GM12878 (cell line): Measurements from ENCODE around the gene NCAM1. TPM values are rescaled to one million over a fixed set of nuclear protein-coding genes. Genes with fewer than 3 reads are reported as not detected.

Experiments used
- ATAC-seq: fragments of 200-7000 bp; cut with Tn5 transposase; 3 replicates; pipeline ENCODE4 v1.9.1; 2020; ENCODE audit warnings: mild to moderate bottlenecking, moderate library complexity
- BruUV-seq: library from RNA; stranded (reverse); fragments of 400-500 nt; replicated peaks from 2 replicates; lab custom pipeline; 2021; lab: Mats Ljungman, UMichigan
- CTCF ChIA-PET: fragments of 300-600 bp; sonication (Branson Sonifier 250); formaldehyde crosslinking; extraction: SDS; loops from one replicate; lab custom pipeline; 2021; ENCODE audit warnings: inconsistent platforms; lab: Yijun Ruan, JAX
- POLR2A ChIA-PET: fragments of 350-600 bp; formaldehyde crosslinking; extraction: SDS; loops from one replicate; lab custom pipeline; 2021; ENCODE audit warnings: inconsistent platforms; lab: Charles Lee
- RAD21 ChIA-PET: fragments of 300-600 bp; sonication (Branson Sonifier 250); formaldehyde crosslinking; loops from one replicate; lab custom pipeline; 2023; ENCODE audit warnings: antibody characterized with exemption; ENCODE audit not compliant: unreplicated experiment; lab: Charles Lee
- SMC1A ChIA-PET: fragments of 300-600 bp; sonication (Branson Sonifier 250); formaldehyde crosslinking; loops from one replicate; lab custom pipeline; 2023; ENCODE audit not compliant: unreplicated experiment, uncharacterized antibody; lab: Charles Lee
- DNase-seq: peaks from one replicate; pipeline ENCODE4 v3.0.0-alpha.2; 2011; ENCODE audit warnings: low read depth, low spot score
- FAIRE-seq: peaks from 3 replicates; lab custom pipeline; 2011; peaks lifted over from hg19 to GRCh38; lab: Jason Lieb, UNC
- H2AFZ ChIP-seq: 2 replicates; pipeline ENCODE4 v1.6.0; 2011; ENCODE audit warnings: low read depth, low read length, control low read depth; ENCODE audit not compliant: control insufficient read depth
- H3K27ac ChIP-seq: 2 replicates; pipeline ENCODE4 v1.5.1; 2011; ENCODE audit warnings: control low read depth; ENCODE audit not compliant: control insufficient read depth, insufficient read depth
- H3K27me3 ChIP-seq, 2 experiments: replicated peaks in 1 of 2; 2 replicates each; pipeline versions ENCODE4 v1.6.0 to v1.6.1; 2011; ENCODE audit warnings: low read length in 1 of 2; ENCODE audit not compliant: control insufficient read depth in 2 of 2, insufficient read depth in 2 of 2
- H3K36me3 ChIP-seq, 2 experiments: 2 replicates each; pipeline ENCODE4 v1.5.1; 2011; ENCODE audit warnings: low read length in 1 of 2; ENCODE audit not compliant: control insufficient read depth in 2 of 2, insufficient read depth in 2 of 2
- H3K4me1 ChIP-seq: 2 replicates; pipeline ENCODE4 v1.6.1; 2011; ENCODE audit warnings: mild to moderate bottlenecking, low read length, moderate library complexity, mixed read lengths; ENCODE audit not compliant: control insufficient read depth, insufficient read depth
- H3K4me2 ChIP-seq: 2 replicates; pipeline ENCODE4 v1.6.0; 2011; ENCODE audit warnings: control low read depth; ENCODE audit not compliant: control insufficient read depth, insufficient read depth
- H3K4me3 ChIP-seq: fragments of 200-600 bp; sonication (generic); 2 replicates; pipeline ENCODE4 v1.5.1; 2016
- H3K79me2 ChIP-seq: 2 replicates; pipeline ENCODE4 v1.6.0; 2011; ENCODE audit warnings: low read length; ENCODE audit not compliant: control insufficient read depth, insufficient read depth
- H3K9ac ChIP-seq: 2 replicates; pipeline ENCODE4 v1.8.0; 2011; ENCODE audit warnings: low read length, control low read depth, mixed read lengths; ENCODE audit not compliant: control insufficient read depth, insufficient read depth
- H3K9me3 ChIP-seq: replicated peaks from 3 replicates; pipeline ENCODE4 v1.5.1; 2011; ENCODE audit warnings: mild to moderate bottlenecking, low read length; ENCODE audit not compliant: control insufficient read depth, insufficient read depth
- H4K20me1 ChIP-seq: 2 replicates; pipeline ENCODE4 v1.6.0; 2011; ENCODE audit not compliant: control insufficient read depth, insufficient read depth
- BMI1 ChIP-seq: fragments of 450-650 bp; IDR thresholded peaks from 2 replicates; pipeline ENCODE4 v1.6.1; 2016; ENCODE audit warnings: mild to moderate bottlenecking, moderate library complexity, borderline replicate concordance
- CHD4 ChIP-seq: fragments of 200-600 bp; sonication (generic); IDR thresholded peaks from 2 replicates; pipeline ENCODE4 v1.6.1; 2016; ENCODE audit warnings: mild to moderate bottlenecking
- CREM ChIP-seq: IDR thresholded peaks from 2 replicates; pipeline ENCODE4 v1.6.1; 2014; ENCODE audit warnings: antibody characterized with exemption, low read depth
- E2F4 ChIP-seq: IDR thresholded peaks from 2 replicates; pipeline ENCODE4 v1.6.1; 2012; ENCODE audit warnings: low read depth, low read length, improper control_type of control experiment
- E2F8 ChIP-seq: fragments of 450-650 bp; IDR thresholded peaks from 2 replicates; pipeline ENCODE4 v1.6.1; 2018; ENCODE audit warnings: mild to moderate bottlenecking, low read depth, moderate library complexity; ENCODE audit not compliant: partially characterized antibody
- ELK1 ChIP-seq: IDR thresholded peaks from 2 replicates; pipeline ENCODE4 v1.6.1; 2012; ENCODE audit warnings: low read depth, low read length, improper control_type of control experiment
- FOXM1 ChIP-seq: IDR thresholded peaks from 2 replicates; pipeline ENCODE4 v1.6.1; 2012; ENCODE audit warnings: low read depth, mild to moderate bottlenecking, inconsistent platforms, low read length, moderate library complexity
- HCFC1 ChIP-seq: fragments of 150-350 bp; IDR thresholded peaks from 2 replicates; pipeline ENCODE4 v1.6.1; 2014; ENCODE audit warnings: low read length
- HDAC6 ChIP-seq: fragments of 200-600 bp; sonication (generic); IDR thresholded peaks from one replicate; pipeline ENCODE4 v1.8.0; 2017; ENCODE audit warnings: antibody characterized with exemption; ENCODE audit not compliant: unreplicated experiment
- HSF1 ChIP-seq: fragments of 150-350 bp; IDR thresholded peaks from 2 replicates; pipeline ENCODE4 v1.6.1; 2014; ENCODE audit warnings: mild to moderate bottlenecking, low read depth, low read length
- MYC ChIP-seq: IDR thresholded peaks from 2 replicates; pipeline ENCODE4 v1.6.1; 2011; ENCODE audit warnings: mild to moderate bottlenecking, low read length, moderate library complexity, inconsistent platforms; ENCODE audit not compliant: insufficient read depth, insufficient replicate concordance, insufficient read length, severe bottlenecking
- NFYA ChIP-seq: IDR thresholded peaks from 2 replicates; pipeline ENCODE4 v1.6.1; 2011; ENCODE audit warnings: low read depth, mild to moderate bottlenecking, low read length, improper control_type of control experiment, borderline replicate concordance
- NR2C1 ChIP-seq: fragments of 450-650 bp; IDR thresholded peaks from 2 replicates; pipeline ENCODE4 v1.6.1; 2017; ENCODE audit warnings: antibody characterized with exemption, mild to moderate bottlenecking, moderate library complexity
- PKNOX1 ChIP-seq: fragments of 450-650 bp; IDR thresholded peaks from 2 replicates; pipeline ENCODE4 v1.6.1; 2016; ENCODE audit warnings: mild to moderate bottlenecking
- SIN3A ChIP-seq: IDR thresholded peaks from 2 replicates; pipeline ENCODE4 v1.6.1; 2012; ENCODE audit warnings: low read depth, low read length, improper control_type of control experiment
- STAT1 ChIP-seq: fragments of 450-650 bp; conservative IDR thresholded peaks from 2 replicates; pipeline ENCODE4 v1.6.1; 2014; ENCODE audit warnings: antibody characterized with exemption, mild to moderate bottlenecking
- TBL1XR1 ChIP-seq: IDR thresholded peaks from 2 replicates; pipeline ENCODE4 v1.6.1; 2012; ENCODE audit warnings: low read depth, low read length, improper control_type of control experiment
- WGBS: methylation state at CpG from one replicate; pipeline ENCODE4 v1.1.6; 2016; ENCODE audit warnings: low lambda C conversion rate; ENCODE audit not compliant: insufficient replicate concordance, insufficient coverage; ENCODE audit errors: missing lambda C conversion rate; 5-methylcytosine and 5-hydroxymethylcytosine counted together
- in situ Hi-C: fragments of 300-500 bp; cut with MboI; formaldehyde crosslinking; loops from 9 replicates; pipeline ENCODE4 v1.14.3; 2018; ENCODE audit warnings: mixed read lengths
- intact Hi-C: fragments of 100-400 bp; cut with micrococcal nuclease; formaldehyde crosslinking; loops from one replicate; pipeline ENCODE4 v1.14.2; 2022; ENCODE audit not compliant: unreplicated experiment
- polyA plus RNA-seq, 11 experiments: library from polyadenylated mRNA; depleted of rRNA in 4 of 11; unstranded in 6 of 11; stranded (reverse) in 5 of 11; fragments of >200 nt; fragmentation: Nextera tagmentation in 4 of 11; fragmentation: Illumina TruSeq in 1 of 11; extraction: Ambion mirVana in 4 of 11; extraction: Trizol in 1 of 11; gene quantifications; 1 replicate in 1 of 11; 2 replicates in 10 of 11; pipeline versions ENCODE4 v1.2.1 to v1.2.3, GENCODE V29; 2011 to 2016; ENCODE audit warnings: inconsistent platforms in 2 of 11, missing spikeins in 2 of 11, low read depth in 1 of 11
- total RNA-seq, 4 experiments: library from RNA; depleted of rRNA in 3 of 4; stranded (reverse); fragments of >200 nt in 3 of 4; fragmentation: Illumina TruSeq in 1 of 4; extraction: Trizol in 1 of 4; gene quantifications; 2 replicates each; pipeline versions ENCODE4 v1.2.1 to v1.2.3, GENCODE V29; 2013 to 2021

The NCAM1 gene
- total and polyA plus RNA-seq, 10 of the 15 experiments (the other 5 are each of a cell fraction or from before 2014, with no cell fraction given) = 0.10 to 0.23 (median 0.11) TPM; not detected in 7

- Histone ChIP-seq H3K9me3 (no peaks in the 10 kb centered on the region), H3K27ac (no peak overlapping the region), H3K27me3 (no peaks in the 10 kb centered on the region; a peak in 1 of 4 replicates), H4K20me1 (no peaks in the 10 kb centered on the region), H3K36me3 (no peaks in the 10 kb centered on the region), H2AFZ (no peak overlapping the region), H3K4me3 (no peak overlapping the region), H3K4me2 (no peak overlapping the region), H3K4me1 (no peaks in the 10 kb centered on the region), H3K79me2 (no peaks in the 10 kb centered on the region), H3K9ac (no peak overlapping the region)
- BruUV-seq = no TSS peak
- CTCF ChIA-PET = no interaction called here
- SMC1A ChIA-PET = no interaction called here
- no peak for ATAC-seq
- in situ Hi-C loops (no loop called here), intact Hi-C loops (no loop called here)
- RAD21 ChIA-PET = no interaction called here
- POLR2A ChIA-PET = no interaction called here
- WGBS = 27% methylated on average over 4 of the region's 4 CpGs
- no peak for FAIRE-seq
- TF ChIP-seq PKNOX1 (no peak), SIN3A (no peak), E2F8 (no peak), CHD4 (no peak), NFYA (no peak), STAT1 (no peak), FOXM1 (no peak), MYC (no peak), ELK1 (no peak), HSF1 (no peak), BMI1 (no peak), CREM (no peak), HDAC6 (no peak), NR2C1 (no peak), HCFC1 (no peak), TBL1XR1 (no peak), E2F4 (no peak)
- no peak for DNase-seq
Observed at GRCh38 chr11:113059548-113059947, 98.3 kb downstream of the NCAM1 start.
